Hepatocyte (in vitro differentiated cells): Measurements from ENCODE around the gene KRTAP5-1. TPM values are rescaled to one million over a fixed set of nuclear protein-coding genes. Genes with fewer than 3 reads are reported as not detected.

Experiments
- DNase-seq: peaks from one replicate; pipeline ENCODE4 v3.0.0-alpha.2; 2016; ENCODE audit warnings: low spot score
- H2AFZ ChIP-seq: fragments of 200-600 bp; sonication (generic); 2 replicates; pipeline ENCODE4 v1.6.0; 2016; ENCODE audit warnings: antibody characterized with exemption, mild to moderate bottlenecking
- H3K27ac ChIP-seq: fragments of 200-600 bp; sonication (generic); 2 replicates; pipeline ENCODE4 v1.5.1; 2016; ENCODE audit warnings: mild to moderate bottlenecking
- H3K27me3 ChIP-seq: fragments of 200-600 bp; sonication (generic); 2 replicates; pipeline ENCODE4 v1.6.1; 2016
- H3K36me3 ChIP-seq: fragments of 200-600 bp; sonication (generic); replicated peaks from 2 replicates; pipeline ENCODE4 v1.5.1; 2016; ENCODE audit warnings: low read depth; ENCODE audit not compliant: insufficient read depth
- H3K4me1 ChIP-seq: fragments of 200-600 bp; sonication (generic); 2 replicates; pipeline ENCODE4 v1.5.1; 2016; ENCODE audit warnings: mild to moderate bottlenecking, moderate library complexity; ENCODE audit not compliant: insufficient read depth
- H3K4me2 ChIP-seq: fragments of 200-600 bp; sonication (generic); 2 replicates; pipeline ENCODE4 v1.6.0; 2016
- H3K4me3 ChIP-seq: fragments of 200-600 bp; sonication (generic); 2 replicates; pipeline ENCODE4 v1.5.1; 2016; ENCODE audit warnings: mild to moderate bottlenecking
- H3K79me2 ChIP-seq: fragments of 200-600 bp; sonication (generic); 2 replicates; pipeline ENCODE4 v1.6.0; 2017; ENCODE audit warnings: mild to moderate bottlenecking
- H3K9me2 ChIP-seq: fragments of 200-600 bp; sonication (generic); replicated peaks from 2 replicates; pipeline ENCODE4 v1.6.0; 2017; ENCODE audit warnings: mild to moderate bottlenecking; ENCODE audit not compliant: insufficient read depth
- H3K9me3 ChIP-seq: fragments of 200-600 bp; sonication (generic); 2 replicates; pipeline ENCODE4 v1.5.1; 2016; ENCODE audit warnings: low read depth, mild to moderate bottlenecking
- H4K20me1 ChIP-seq: fragments of 200-600 bp; sonication (generic); 2 replicates; pipeline ENCODE4 v1.6.0; 2016; ENCODE audit warnings: mild to moderate bottlenecking; ENCODE audit not compliant: insufficient read depth, poor library complexity, severe bottlenecking
- EZH2 ChIP-seq: fragments of 200-600 bp; sonication (generic); IDR thresholded peaks from 2 replicates; pipeline ENCODE4 v1.6.1; 2016; ENCODE audit warnings: antibody characterized with exemption, mild to moderate bottlenecking, borderline replicate concordance
- EZH2phosphoT487 ChIP-seq: fragments of 200-600 bp; sonication (generic); IDR thresholded peaks from one replicate; pipeline ENCODE4 v1.6.1; 2018; ENCODE audit warnings: antibody characterized with exemption, mild to moderate bottlenecking, low read depth, moderate library complexity; ENCODE audit not compliant: unreplicated experiment, severe bottlenecking
- WGBS: methylation state at CpG from one replicate; pipeline ENCODE4 v1.1.6; 2016; ENCODE audit warnings: low lambda C conversion rate; ENCODE audit errors: missing lambda C conversion rate; 5-methylcytosine and 5-hydroxymethylcytosine counted together
- polyA plus RNA-seq: library from polyadenylated mRNA; unstranded; fragments of >200 nt; fragmentation: Nextera tagmentation; extraction: Ambion mirVana; gene quantifications from 2 replicates; pipeline ENCODE4 v1.2.1, GENCODE V29; 2016
- total RNA-seq: library from RNA; depleted of rRNA; stranded (reverse); fragments of >200 nt; gene quantifications from 2 replicates; pipeline ENCODE4 v1.2.3, GENCODE V29; 2014
- TF ChIP-seq, protein P1 (sequence below): fragments of 200-600 bp; sonication (generic); IDR thresholded peaks from 2 replicates; pipeline ENCODE4 v1.5.1; 2016; ENCODE audit warnings: antibody characterized with exemption, mild to moderate bottlenecking; ENCODE audit not compliant: poor library complexity

The KRTAP5-1 gene
- total and polyA plus RNA-seq, 2 experiments from 2014 or later: not detected

DNA sequence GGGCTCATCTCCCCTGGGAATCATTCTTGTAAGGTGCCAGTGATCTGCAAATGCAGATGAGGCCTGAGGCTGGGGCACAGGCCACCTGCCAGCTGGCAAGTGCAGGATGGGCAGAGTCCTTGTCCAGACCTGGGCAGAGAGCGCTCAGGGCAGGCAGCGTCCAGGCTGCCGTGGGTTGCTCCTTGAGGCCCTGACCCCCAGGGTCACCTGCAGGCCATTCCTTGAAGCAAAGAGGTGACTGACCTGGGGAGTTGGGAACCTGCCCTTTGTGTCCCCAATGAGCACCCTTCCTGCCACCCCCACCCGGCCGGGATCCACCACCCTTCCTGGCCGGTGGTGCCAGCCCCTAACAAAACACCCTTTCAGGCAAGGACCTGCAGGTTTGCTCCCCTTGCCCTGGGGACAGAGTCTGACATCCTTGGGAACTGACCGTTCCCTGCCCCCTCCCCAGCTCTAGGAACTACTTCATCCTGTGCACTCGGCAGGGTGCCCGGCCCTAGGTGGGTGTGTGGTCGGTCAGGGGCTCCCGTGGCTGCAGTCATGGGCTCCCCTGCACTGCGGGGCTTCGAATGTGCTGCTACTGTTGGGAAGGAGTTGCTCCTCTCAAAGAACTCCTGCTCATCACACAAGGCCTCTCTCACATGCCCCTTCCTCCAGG is 41.3 kb downstream of the KRTAP5-1 start:
- Histone ChIP-seq H3K4me1 (peaks cover 20% of the 10 kb centered on the region), H3K4me2 (no peak overlapping the region), H3K27me3 (peaks cover 29% of the 10 kb centered on the region), H2AFZ (no peak overlapping the region), H4K20me1 (no peaks in the 10 kb centered on the region), H3K9me3 (no peaks in the 10 kb centered on the region), H3K79me2 (no peaks in the 10 kb centered on the region), H3K27ac (no peak overlapping the region), H3K36me3 (no peaks in the 10 kb centered on the region), H3K9me2 (no peaks in the 10 kb centered on the region), H3K4me3 (no peak overlapping the region)
- WGBS: 85% methylated on average over 13 of the region's 13 CpGs
- TF ChIP-seq, protein P1, sequence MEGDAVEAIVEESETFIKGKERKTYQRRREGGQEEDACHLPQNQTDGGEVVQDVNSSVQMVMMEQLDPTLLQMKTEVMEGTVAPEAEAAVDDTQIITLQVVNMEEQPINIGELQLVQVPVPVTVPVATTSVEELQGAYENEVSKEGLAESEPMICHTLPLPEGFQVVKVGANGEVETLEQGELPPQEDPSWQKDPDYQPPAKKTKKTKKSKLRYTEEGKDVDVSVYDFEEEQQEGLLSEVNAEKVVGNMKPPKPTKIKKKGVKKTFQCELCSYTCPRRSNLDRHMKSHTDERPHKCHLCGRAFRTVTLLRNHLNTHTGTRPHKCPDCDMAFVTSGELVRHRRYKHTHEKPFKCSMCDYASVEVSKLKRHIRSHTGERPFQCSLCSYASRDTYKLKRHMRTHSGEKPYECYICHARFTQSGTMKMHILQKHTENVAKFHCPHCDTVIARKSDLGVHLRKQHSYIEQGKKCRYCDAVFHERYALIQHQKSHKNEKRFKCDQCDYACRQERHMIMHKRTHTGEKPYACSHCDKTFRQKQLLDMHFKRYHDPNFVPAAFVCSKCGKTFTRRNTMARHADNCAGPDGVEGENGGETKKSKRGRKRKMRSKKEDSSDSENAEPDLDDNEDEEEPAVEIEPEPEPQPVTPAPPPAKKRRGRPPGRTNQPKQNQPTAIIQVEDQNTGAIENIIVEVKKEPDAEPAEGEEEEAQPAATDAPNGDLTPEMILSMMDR: no peak
- TF ChIP-seq EZH2 (no peak), EZH2phosphoT487 (no peak)
- DNase-seq: no peak

GRCh38 chr11:1542267-1542666 is 42.8 kb downstream of the KRTAP5-1 start:
- Histone ChIP-seq H4K20me1 (no peaks in the 10 kb centered on the region), H3K36me3 (no peaks in the 10 kb centered on the region), H2AFZ (no peak overlapping the region), H3K4me2 (no peak overlapping the region), H3K27ac (no peak overlapping the region), H3K4me1 (peaks cover 10% of the 10 kb centered on the region), H3K9me3 (no peaks in the 10 kb centered on the region), H3K27me3 (peaks cover 20% of the 10 kb centered on the region), H3K4me3 (no peak overlapping the region), H3K79me2 (peaks cover 3% of the 10 kb centered on the region), H3K9me2 (no peaks in the 10 kb centered on the region)
- WGBS: 54% methylated on average over 10 of the region's 10 CpGs
- DNase-seq: no peak
- TF ChIP-seq EZH2: no peak
- TF ChIP-seq, protein P1: no peak
- no peak for TF ChIP-seq EZH2phosphoT487

DNA sequence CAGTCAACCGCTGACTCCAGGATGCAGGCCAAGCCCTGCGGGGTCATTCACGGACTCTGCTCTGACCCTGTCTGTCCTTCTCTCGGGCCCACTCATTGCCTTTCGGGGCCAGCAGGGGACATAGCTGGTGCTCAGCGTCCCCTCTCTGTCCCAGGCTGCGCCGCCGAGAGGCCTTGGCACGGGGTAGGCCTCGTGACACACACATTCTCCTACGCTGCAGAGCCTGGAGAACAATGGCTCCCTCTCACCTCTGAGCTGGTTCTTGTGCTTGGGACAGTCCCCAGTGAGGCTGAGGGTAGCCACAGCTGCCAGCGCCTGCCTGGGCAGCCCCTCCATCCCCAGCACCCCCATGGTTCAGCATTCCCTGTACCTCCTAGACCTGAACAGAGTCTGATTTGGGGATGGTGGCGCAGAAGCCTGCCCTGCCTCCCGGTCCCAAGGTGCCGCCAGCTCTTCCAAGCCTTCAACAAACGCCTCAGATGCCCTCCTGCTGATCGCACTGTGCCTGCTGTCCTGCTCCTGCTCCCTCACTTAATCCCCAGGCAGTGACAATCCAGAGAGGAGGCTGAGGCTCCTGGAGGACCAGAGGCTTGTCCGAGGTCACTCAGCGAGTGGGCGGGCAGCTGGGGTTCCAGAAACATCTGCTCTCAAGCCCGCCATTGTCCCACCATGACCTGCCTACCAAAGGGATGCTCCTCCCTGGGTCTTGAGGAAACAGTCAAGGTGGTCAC is 43.4 kb downstream of the KRTAP5-1 start:
- no peak overlapping the region for H3K4me2 ChIP-seq
- TF ChIP-seq, protein P1: no peak
- TF ChIP-seq EZH2phosphoT487 (no peak), EZH2 (no peak)

More for the DNA sequence above, 43.4 kb downstream of the KRTAP5-1 start:
- no peak for DNase-seq
- no peak overlapping the region for H3K4me3 ChIP-seq
- no peaks in the 10 kb centered on the region for H3K36me3 ChIP-seq
- H3K9me2 ChIP-seq: no peaks in the 10 kb centered on the region
- H3K9me3 ChIP-seq: no peaks in the 10 kb centered on the region
- peaks cover 9% of the 10 kb centered on the region for H3K79me2 ChIP-seq
- 90% methylated on average over 21 of the region's 22 CpGs for WGBS
- H3K4me1 ChIP-seq: peaks cover 4% of the 10 kb centered on the region
- H3K27me3 ChIP-seq: peaks cover 19% of the 10 kb centered on the region
- no peak overlapping the region for H3K27ac ChIP-seq
- H4K20me1 ChIP-seq: peaks cover 5% of the 10 kb centered on the region
- H2AFZ ChIP-seq: no peak overlapping the region
